HS-27A (cell line): ENCODE data around the gene NEURL1B.

Experiments used
- DNase-seq: peaks from one replicate; pipeline ENCODE4 v3.0.0-alpha.2; 2012; ENCODE audit warnings: low read depth, missing footprints

Gene NEURL1B

GRCh38 chr5:172610643-172611042, 30.4 kb upstream of the NEURL1B start:
- no peak for DNase-seq

- no peak for DNase-seq
Measured at GRCh38 chr5:172611913-172612312, 29.1 kb upstream of the NEURL1B start.

DNA sequence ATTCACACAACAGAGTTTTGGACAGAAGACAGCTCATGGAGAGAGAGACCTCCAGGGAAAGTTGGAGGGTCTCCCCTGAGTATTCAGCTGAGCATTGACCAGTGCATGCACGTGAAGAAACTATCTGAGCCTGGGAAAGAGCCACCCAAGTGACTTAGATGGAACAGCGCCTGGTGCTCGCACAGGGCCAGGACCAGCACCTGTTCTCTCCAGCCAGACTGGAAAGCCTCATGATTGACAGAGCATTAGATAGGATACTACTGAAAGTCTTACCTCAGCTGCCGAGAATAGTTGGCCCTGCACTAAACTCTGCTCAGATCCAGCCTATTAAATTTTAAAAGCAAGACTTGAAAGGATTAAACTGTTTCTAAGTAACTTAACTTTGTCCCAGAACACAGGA, 28.3 kb upstream of the NEURL1B start:
- DNase-seq, result no peak

DNA sequence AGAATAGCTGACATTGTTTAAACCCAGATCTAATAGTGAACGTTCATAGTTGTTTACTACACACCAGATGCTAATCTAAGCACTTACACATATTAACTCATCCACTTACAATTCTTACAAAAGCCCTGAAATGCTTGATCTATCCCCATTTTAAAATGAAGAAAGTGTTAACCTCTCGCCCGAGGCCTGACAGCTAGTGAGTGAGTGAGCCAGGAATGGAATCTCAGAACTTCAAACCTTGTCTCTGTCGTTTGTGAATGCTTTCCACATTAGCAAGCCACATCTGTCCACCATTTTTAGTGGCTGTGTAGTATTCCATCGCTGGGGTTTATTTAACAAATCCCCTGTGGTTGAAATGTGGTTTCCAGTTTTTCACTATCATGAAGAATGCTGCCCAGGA, 24.9 kb upstream of the NEURL1B start:
- no peak for DNase-seq

DNA sequence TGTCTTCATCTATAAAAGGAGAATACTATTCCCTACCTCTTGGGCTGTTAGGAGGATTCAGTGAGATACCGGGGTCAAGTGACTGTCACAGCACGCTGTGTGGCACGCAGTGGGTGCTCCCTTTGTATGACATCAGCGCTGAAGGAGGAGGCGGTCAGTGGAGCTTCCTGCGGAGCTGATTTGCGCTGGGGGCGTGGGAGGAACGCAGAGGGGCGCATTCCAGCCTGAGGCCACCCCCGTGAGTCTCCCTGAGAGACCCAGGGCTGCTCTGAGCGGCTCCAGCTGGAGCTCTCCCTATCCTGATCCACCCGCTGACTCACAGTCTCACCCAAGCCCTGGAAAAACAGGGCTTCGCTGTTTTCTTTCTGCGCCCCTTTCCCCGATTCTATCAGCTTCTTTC, 24.3 kb upstream of the NEURL1B start:
- no peak for DNase-seq

DNA sequence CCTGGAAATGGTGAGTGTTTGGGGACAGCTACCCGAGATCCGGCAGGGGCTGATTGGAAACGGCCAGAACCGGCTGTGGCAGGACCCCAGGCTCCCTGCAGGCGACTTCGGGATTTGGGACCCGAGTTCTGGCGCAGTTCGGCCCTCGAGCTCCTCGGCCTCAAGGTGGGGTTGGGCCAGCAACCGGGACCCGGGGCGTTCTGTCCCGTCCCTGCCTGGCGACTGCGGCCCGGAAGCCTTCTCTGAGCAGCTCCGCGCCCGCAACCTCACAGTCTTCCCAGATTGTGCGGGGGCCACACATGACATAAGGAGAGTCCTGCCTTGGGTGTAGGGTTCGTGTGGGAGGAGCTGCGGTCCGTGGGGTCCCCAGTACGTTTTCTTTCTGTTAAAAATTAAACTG, 23.2 kb upstream of the NEURL1B start:
- no peak for DNase-seq

- DNase-seq, result no peak
Measured at GRCh38 chr5:172618574-172619365, 22.3 kb upstream of the NEURL1B start.

GRCh38 chr5:172620506-172620905, 20.6 kb upstream of the NEURL1B start:
- DNase-seq, result no peak

DNA sequence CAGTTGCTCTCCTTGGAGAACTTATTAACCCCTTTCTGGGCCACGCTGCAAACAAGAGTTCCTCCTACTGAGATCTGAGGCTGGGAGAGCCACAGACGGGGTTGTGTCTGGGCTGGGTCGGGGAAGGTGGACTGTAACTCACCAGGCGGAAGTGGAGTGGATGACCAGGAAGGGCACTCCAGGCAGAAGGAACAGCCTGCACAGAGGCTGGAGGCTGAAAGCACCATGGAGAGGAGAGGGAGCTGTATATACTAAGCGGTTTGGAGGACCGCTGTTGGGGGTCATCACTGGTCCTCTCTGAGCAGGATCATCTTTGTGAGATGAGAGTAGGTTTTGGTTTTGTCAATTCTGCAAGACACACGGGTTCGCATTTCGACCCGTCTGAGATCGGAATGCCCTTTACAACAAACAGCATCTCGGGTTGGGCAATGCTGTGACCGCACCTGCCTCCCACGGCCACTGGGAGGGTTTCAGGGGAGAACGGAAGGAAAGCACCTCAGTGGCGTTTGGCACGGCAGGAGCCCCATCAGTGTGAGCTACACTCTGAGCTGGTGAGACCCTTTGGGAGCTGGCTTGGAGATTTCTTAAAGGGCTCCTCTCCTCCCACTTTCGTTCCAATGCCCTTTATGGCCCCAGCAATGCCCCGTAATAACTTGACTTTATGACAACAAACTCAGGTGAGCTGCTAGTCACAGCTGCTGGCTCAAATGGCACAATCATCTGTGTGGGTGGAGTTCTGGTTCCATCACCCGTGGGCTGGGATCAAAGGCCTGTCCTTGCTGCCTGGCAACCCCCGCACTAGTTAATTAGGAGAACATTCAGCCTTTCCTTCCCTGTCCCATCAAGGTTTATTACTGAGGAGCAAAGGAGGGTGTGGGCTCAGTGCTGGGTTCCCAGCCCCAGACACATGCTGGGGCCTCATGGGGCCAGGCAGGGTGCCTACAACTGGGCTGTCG, 18.7 kb upstream of the NEURL1B start:
- DNase-seq, result no peak

DNA sequence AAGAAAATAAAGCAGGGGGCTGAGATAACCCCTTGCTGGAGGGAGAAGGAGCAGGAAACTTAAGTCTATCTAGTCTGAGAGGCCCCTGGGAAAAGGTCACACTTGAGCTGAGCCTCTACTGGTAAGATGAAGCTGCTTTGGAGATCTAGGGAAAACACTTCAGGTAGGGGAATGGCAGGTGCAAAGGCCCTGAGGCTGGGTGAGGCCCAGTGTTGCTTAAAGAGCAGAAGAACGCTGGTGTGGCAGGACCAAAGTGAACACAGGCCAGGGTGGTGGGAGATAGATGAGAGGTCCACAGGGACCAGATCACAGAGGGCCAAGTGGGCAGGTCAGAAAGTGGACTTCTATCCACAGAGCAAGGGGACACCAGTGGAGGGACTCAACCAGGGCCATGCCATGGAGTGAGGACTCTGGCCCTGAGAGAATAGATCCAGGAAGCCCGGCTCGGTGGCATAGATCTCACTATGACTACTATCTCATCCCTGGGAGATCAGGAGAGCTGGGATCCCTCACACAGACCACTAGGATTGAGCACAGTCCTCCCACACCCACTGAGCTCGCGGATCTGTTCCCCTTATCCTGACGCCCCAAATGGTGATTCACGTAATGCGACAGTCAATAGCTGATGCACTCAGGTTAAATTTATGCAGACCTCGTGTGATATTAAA, 17.6 kb upstream of the NEURL1B start:
- DNase-seq, result no peak

- no peak for DNase-seq
Measured at GRCh38 chr5:172624083-172624995, 16.7 kb upstream of the NEURL1B start.

DNA sequence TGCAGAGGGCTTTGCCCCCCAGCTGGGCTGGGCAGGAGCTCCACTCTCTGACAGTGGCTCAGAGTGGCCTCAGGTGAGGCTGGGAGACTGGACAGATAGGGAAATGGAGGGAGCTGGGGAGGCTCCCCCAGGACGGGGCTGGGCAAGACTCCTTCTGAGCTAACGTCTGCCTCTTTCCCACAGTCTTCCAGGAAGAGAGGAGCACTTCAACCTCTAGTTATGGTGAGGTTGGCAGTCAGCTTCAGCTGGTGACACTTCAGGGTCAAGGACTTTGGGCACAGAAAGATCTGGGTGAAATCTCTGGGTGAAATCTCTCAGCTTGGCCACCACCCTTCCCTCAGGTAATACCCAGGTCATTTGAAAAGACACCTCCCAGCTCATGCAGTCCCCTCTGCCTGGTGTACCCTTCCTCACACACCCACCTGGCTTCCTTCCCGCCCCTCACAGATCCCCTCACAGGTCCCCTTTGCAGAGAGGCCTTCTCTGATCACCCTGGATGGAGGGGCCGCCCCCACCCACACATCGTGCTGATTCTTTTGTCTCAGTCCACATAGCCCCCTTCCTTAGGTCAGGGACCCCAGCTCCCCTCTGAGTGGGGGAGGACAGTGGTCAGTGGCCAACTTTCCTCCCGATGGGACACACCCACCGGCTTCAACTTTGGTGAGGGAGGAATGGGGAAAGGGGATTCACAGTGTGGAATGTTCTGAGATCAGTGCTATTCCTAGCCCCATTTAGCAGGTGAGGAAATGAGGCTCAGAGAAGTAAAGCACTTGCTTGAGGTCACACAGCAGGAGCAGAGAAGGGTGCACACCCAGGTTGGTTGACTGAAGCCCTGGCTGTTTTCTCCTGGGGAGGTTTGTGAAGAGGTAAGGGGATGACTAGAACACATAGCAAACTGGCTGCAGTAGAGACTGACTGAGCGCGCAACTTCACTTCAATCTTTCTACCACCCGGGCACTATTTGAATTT, 15.8 kb upstream of the NEURL1B start:
- no peak for DNase-seq

- DNase-seq, result no peak
Measured at GRCh38 chr5:172626031-172626581, 15.0 kb upstream of the NEURL1B start.

DNA sequence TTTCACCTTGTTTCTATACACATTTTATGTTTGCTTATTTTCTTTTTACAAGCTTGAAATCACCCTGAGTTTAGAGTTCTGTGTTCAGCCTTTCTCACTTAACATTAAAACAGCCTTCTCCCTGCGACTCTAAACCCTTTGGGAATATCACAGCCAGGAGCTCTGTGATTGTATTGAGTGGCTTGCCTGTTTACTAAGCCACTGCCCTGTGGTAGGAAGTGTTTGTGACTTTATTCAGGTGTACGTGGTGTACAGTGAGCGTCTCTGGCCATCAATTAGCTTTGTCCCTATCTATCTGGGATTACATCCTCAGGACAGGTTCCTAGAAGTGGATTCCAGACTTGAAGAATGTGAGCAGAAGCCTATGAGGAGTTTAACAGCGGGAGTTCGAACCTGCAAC, 11.0 kb upstream of the NEURL1B start:
- no peak for DNase-seq

- DNase-seq, result no peak
Measured at GRCh38 chr5:172630482-172630881, 10.6 kb upstream of the NEURL1B start.

GRCh38 chr5:172630986-172631385, 10.1 kb upstream of the NEURL1B start:
- no peak for DNase-seq

DNA sequence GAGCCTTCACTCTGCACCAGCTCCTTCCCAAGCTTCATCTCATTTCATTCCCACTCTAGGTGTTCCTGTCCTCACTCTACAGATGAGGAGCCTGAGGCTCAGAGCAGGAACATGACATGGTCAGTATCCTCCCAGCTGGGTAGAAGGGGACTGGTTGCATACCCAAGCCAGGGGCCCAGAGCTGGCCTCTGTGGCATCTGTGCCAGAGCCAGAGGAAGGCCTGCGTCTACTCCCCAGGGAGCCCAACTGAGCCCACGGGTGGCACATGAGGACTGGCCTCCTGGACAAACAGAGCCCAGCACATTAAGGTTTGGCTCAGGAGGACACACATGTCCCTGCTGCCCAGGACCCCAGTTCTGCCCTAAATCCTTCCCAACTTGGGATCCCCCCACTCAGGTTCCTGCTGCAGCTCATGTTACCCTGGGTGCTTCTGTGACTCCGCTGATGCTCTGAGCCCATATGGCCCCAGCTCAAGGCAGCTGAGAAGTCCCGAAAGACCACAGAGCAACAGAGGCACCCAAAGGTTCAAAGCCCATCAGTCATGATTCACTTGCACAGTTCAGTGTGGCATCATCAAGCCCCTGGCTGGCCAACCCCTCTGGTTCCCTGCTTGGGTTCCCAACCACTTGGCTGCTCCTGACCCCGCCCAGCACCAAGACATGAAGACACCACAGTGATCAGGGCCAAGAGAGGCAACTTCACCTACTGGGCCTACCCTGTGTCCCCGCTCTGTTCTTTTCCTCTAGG, 8.5 kb upstream of the NEURL1B start:
- DNase-seq, result no peak

DNA sequence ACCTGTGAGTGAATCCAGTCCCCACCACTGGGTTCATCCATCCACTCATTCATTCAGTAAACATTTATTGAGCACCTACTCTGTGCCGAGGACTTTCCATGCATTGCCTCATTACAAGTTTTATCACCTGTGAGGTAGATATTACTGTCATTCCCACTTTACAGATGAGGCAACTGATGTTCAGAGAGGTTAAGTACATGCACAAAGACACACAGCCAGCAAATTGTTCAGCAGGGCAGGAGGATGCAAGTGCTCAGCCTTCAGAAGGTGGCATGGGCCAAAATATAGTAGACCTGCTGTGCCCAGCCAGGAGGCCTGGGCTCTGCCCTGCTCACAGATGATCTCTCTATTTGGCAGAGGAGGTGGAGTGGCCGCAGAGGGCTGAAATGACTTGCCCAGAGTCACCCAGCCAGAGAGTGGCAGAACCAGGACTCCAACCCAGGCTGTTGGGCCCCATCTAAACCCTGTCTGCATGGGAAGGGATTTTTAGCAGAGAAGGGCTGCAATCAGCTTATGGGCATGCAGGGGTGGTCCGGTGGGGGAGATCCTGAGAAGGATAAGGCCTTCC, 7.6 kb upstream of the NEURL1B start:
- no peak for DNase-seq
